ENCODE data around the gene EDDM3A. TPM values are rescaled to one million over a fixed set of nuclear protein-coding genes. Genes with fewer than 3 reads are reported as not detected.

Gene EDDM3A
- polyA plus RNA-seq, 1 donor from 2014 or later = not detected

GRCh38 chr14:20711261-20711660 lies 34.4 kb upstream of the EDDM3A start:
- Histone ChIP-seq H3K9ac (ENCODE audit: low read length) (no peak overlapping the region), H3K27ac (ENCODE audit: low read length) (no peak overlapping the region), H3K9me2 (ENCODE audit: insufficient read depth, low read length) (no peaks in the 10 kb centered on the region), H3K27me3 (ENCODE audit: insufficient read depth, low read depth, low read length) (no peaks in the 10 kb centered on the region), H3F3A (ENCODE audit: insufficient read depth, low read length, poor library complexity, severe bottlenecking) (no peaks in the 10 kb centered on the region), H3K4me3 (ENCODE audit: low read length) (no peak overlapping the region), H2AFZ (ENCODE audit: low read depth, low read length) (no peak overlapping the region), H3K36me3 (ENCODE audit: insufficient read depth, low read length) (no peaks in the 10 kb centered on the region), H3K9me3 (ENCODE audit: low read length) (no peaks in the 10 kb centered on the region), H3K79me2 (replicated peaks; ENCODE audit: insufficient read depth, low read length) (no peaks in the 10 kb centered on the region), H4K20me1 (ENCODE audit: insufficient read depth) (no peaks in the 10 kb centered on the region), H3K4me2 (ENCODE audit: low read length) (no peak overlapping the region)
- TF ChIP-seq, protein P1, sequence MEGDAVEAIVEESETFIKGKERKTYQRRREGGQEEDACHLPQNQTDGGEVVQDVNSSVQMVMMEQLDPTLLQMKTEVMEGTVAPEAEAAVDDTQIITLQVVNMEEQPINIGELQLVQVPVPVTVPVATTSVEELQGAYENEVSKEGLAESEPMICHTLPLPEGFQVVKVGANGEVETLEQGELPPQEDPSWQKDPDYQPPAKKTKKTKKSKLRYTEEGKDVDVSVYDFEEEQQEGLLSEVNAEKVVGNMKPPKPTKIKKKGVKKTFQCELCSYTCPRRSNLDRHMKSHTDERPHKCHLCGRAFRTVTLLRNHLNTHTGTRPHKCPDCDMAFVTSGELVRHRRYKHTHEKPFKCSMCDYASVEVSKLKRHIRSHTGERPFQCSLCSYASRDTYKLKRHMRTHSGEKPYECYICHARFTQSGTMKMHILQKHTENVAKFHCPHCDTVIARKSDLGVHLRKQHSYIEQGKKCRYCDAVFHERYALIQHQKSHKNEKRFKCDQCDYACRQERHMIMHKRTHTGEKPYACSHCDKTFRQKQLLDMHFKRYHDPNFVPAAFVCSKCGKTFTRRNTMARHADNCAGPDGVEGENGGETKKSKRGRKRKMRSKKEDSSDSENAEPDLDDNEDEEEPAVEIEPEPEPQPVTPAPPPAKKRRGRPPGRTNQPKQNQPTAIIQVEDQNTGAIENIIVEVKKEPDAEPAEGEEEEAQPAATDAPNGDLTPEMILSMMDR (IDR thresholded peaks at IDR 0.05; ENCODE audit: poor library complexity, severe bottlenecking) = no peak
- no peak for TF ChIP-seq MXI1 (conservative IDR thresholded peaks at IDR 0.05; ENCODE audit: poor library complexity, severe bottlenecking)
- TF ChIP-seq SMC3 (conservative IDR thresholded peaks at IDR 0.05; ENCODE audit: poor library complexity) = no peak

DNA sequence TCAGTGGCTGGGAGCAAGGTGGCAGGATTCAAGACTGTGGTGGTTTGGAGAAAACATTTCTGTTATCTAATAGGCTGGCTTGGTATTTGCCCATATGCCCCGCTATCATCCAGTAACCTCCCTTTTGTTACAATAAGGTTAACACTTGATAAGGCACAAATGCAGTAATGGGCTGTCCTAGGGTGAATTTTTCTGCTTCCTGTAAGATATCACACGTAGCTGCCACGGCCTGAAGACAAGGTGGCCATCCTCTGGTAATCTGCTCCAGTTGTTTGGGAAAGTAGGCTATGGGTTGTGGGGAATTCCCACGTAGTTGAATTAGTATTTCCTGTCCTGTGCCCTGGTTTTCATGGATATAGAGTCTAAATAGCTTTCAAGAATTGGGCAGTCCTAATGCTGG lies 34.0 kb upstream of the EDDM3A start:
- no peak overlapping the region for H3K4me3 ChIP-seq (ENCODE audit: low read length)
- no peaks in the 10 kb centered on the region for H3K79me2 ChIP-seq (replicated peaks; ENCODE audit: insufficient read depth, low read length)
- no peaks in the 10 kb centered on the region for H3K36me3 ChIP-seq (ENCODE audit: insufficient read depth, low read length)
- no peak for TF ChIP-seq TAF1 (IDR thresholded peaks at IDR 0.05; ENCODE audit: low read depth)
- TF ChIP-seq MXI1 (conservative IDR thresholded peaks at IDR 0.05; ENCODE audit: poor library complexity, severe bottlenecking) = no peak
- TF ChIP-seq, protein P2, sequence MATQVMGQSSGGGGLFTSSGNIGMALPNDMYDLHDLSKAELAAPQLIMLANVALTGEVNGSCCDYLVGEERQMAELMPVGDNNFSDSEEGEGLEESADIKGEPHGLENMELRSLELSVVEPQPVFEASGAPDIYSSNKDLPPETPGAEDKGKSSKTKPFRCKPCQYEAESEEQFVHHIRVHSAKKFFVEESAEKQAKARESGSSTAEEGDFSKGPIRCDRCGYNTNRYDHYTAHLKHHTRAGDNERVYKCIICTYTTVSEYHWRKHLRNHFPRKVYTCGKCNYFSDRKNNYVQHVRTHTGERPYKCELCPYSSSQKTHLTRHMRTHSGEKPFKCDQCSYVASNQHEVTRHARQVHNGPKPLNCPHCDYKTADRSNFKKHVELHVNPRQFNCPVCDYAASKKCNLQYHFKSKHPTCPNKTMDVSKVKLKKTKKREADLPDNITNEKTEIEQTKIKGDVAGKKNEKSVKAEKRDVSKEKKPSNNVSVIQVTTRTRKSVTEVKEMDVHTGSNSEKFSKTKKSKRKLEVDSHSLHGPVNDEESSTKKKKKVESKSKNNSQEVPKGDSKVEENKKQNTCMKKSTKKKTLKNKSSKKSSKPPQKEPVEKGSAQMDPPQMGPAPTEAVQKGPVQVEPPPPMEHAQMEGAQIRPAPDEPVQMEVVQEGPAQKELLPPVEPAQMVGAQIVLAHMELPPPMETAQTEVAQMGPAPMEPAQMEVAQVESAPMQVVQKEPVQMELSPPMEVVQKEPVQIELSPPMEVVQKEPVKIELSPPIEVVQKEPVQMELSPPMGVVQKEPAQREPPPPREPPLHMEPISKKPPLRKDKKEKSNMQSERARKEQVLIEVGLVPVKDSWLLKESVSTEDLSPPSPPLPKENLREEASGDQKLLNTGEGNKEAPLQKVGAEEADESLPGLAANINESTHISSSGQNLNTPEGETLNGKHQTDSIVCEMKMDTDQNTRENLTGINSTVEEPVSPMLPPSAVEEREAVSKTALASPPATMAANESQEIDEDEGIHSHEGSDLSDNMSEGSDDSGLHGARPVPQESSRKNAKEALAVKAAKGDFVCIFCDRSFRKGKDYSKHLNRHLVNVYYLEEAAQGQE (IDR thresholded peaks at IDR 0.05; ENCODE audit: borderline replicate concordance) = no peak
- TF ChIP-seq SMC3 (conservative IDR thresholded peaks at IDR 0.05; ENCODE audit: poor library complexity) = no peak
- no peak for TF ChIP-seq RAD21 (conservative IDR thresholded peaks at IDR 0.05)
- no peak for TF ChIP-seq EP300 (conservative IDR thresholded peaks at IDR 0.05; ENCODE audit: poor library complexity, severe bottlenecking)
- TF ChIP-seq POLR2AphosphoS5 (IDR thresholded peaks at IDR 0.05) = no peak
- TF ChIP-seq, protein P1 (IDR thresholded peaks at IDR 0.05; ENCODE audit: poor library complexity, severe bottlenecking) = no peak
- TF ChIP-seq EZH2 (IDR thresholded peaks at IDR 0.05; ENCODE audit: borderline replicate concordance, insufficient read depth, low read length, poor library complexity, severe bottlenecking) = no peak
- H4K20me1 ChIP-seq (ENCODE audit: insufficient read depth) = no peaks in the 10 kb centered on the region
- no peaks in the 10 kb centered on the region for H3F3A ChIP-seq (ENCODE audit: insufficient read depth, low read length, poor library complexity, severe bottlenecking)
- H2AFZ ChIP-seq (ENCODE audit: low read depth, low read length) = no peak overlapping the region
- H3K4me2 ChIP-seq (ENCODE audit: low read length) = no peak overlapping the region
- no peaks in the 10 kb centered on the region for H3K27me3 ChIP-seq (ENCODE audit: insufficient read depth, low read depth, low read length)
- H3K9ac ChIP-seq (ENCODE audit: low read length) = no peak overlapping the region
- H3K27ac ChIP-seq (ENCODE audit: low read length) = no peak overlapping the region
- H3K9me2 ChIP-seq (ENCODE audit: insufficient read depth, low read length) = no peaks in the 10 kb centered on the region
- no peaks in the 10 kb centered on the region for H3K9me3 ChIP-seq (ENCODE audit: low read length)
